MG63 (cell line): Measurements from ENCODE around the gene LEKR1. TPM values are rescaled to one million over a fixed set of nuclear protein-coding genes. Genes with fewer than 3 reads are reported as not detected.
"Not testable (repeated sequence)": the region's sequence is repeated elsewhere in the genome, so short reads cannot be mapped to it uniquely, and the experiment has no call there.

ENCODE experiments used
- DNase-seq: peaks from one replicate; pipeline ENCODE4 v3.0.0-alpha.2; 2020
- H3K27me3 ChIP-seq: fragments of 250-450 bp; sonication (Bioruptor Pico); 2 replicates; pipeline ENCODE4 v1.5.1; 2020; ENCODE audit warnings: mild to moderate bottlenecking, moderate library complexity
- H3K36me3 ChIP-seq: fragments of 250-450 bp; sonication (Bioruptor Pico); 2 replicates; pipeline ENCODE4 v1.5.1; 2020; ENCODE audit warnings: mild to moderate bottlenecking, moderate library complexity
- H3K4me3 ChIP-seq: fragments of 250-450 bp; sonication (Bioruptor Pico); 2 replicates; pipeline ENCODE4 v1.5.1; 2020; ENCODE audit warnings: mild to moderate bottlenecking, moderate library complexity
- H3K9me3 ChIP-seq: fragments of 250-450 bp; sonication (Bioruptor Pico); 2 replicates; pipeline ENCODE4 v1.5.1; 2020; ENCODE audit warnings: mild to moderate bottlenecking, moderate library complexity
- total RNA-seq: library from RNA; depleted of rRNA; stranded (reverse); fragments of >200 nt; shearing (Covaris generic); gene quantifications from 2 replicates; pipeline ENCODE4 v1.2.3, GENCODE V29; 2014; ENCODE audit warnings: low replicate concordance

The LEKR1 gene
- total RNA-seq, 1 experiment from 2014 or later, result not detected

DNA sequence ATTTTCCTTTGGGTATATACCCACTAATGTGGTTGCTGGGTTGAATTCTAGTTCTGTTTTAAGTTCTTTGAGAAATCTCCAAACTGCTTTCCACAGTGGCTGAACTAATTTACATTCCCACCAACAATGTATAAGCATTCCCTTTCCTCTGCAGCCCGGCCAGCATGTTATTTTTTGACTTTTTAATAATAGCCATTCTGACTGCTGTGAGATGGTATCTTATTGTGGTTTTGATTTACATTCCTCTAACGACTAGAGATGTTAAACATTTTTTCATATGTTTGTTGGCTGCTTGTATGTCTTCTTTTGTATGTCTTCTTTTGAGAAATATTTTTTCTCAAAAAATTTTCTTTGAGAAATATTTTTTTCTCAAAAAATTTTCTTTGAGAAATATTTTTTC is 84.7 kb downstream of the LEKR1 start:
- H3K36me3 ChIP-seq, H3K27me3 ChIP-seq, H3K9me3 ChIP-seq, H3K4me3 ChIP-seq, DNase-seq: not testable (repeated sequence)

GRCh38 chr3:156914300-156914699 is 88.1 kb downstream of the LEKR1 start:
- H3K27me3 ChIP-seq, result not testable (repeated sequence)

GRCh38 chr3:156915372-156915771 is 89.2 kb downstream of the LEKR1 start:
- Histone ChIP-seq H3K36me3 (no peaks in the 10 kb centered on the region), H3K9me3 (no peaks in the 10 kb centered on the region), H3K27me3 (no peaks in the 10 kb centered on the region), H3K4me3 (no peak overlapping the region)
- DNase-seq, result no peak

More at GRCh38 chr3:156914300-156914699, 88.1 kb downstream of the LEKR1 start:
- H3K9me3 ChIP-seq, H3K36me3 ChIP-seq, H3K4me3 ChIP-seq, DNase-seq: not testable (repeated sequence)

DNA sequence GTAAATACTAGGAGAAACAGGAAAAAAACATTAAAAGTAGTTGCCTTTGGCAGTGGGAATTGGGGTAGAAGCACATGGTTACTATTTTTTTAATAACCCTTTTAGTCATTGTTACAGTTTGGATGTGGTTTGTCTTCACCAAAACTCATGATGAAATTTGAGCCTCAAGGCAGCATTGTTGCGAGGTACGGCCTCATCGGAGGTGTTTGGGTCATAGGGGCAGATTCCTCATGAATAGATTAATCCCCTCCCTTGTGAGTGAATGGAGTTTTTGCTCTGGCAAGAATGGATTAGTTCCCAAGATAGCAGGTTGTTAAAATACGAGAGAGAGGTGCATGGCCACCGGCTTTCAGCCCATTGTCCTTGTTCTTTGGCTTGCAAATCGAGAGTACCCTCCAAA is 92.6 kb downstream of the LEKR1 start:
- DNase-seq, result no peak
- no peaks in the 10 kb centered on the region for H3K36me3 ChIP-seq
- H3K27me3 ChIP-seq, result no peaks in the 10 kb centered on the region
- H3K4me3 ChIP-seq, result no peak overlapping the region
- no peaks in the 10 kb centered on the region for H3K9me3 ChIP-seq

DNA sequence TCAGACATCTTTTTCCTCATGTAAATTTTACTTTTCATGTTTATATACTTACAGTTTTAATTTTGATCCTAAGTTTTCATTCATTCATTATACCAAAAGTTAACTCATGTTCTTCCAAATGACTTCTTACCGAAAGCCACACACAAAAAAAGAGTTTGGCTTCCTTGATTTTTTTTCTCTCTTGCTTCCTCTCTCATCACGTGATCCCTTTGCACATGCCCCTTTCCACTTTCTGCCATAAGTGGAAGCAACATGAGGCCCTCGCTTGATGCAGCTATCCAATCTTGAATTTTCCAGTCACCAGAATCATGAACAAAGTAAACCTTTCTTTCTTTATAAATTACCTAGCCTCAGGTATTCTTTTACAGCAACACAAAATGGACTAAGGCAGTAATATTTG is 93.7 kb downstream of the LEKR1 start:
- no peak overlapping the region for H3K4me3 ChIP-seq
- H3K27me3 ChIP-seq, result no peaks in the 10 kb centered on the region
- DNase-seq, result no peak
- no peaks in the 10 kb centered on the region for H3K36me3 ChIP-seq
- H3K9me3 ChIP-seq, result no peaks in the 10 kb centered on the region

DNA sequence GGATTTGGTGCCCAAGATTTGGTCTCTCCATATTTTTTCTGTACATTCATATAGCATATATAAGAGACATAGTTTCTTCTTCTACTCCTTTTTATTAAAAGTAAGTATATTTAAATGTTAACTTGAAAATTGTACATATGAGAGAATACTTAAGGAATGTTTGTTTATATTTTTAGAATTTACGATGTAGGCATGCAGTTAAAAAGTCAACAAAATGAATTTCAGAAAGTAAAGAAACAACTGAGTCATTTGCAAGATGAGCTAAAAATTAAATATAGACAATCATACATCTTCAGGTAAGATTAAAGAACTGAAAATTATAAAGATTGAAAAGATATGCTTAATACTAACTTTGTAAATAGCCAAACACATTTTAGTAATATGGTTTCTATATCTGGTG is 94.2 kb downstream of the LEKR1 start:
- no peaks in the 10 kb centered on the region for H3K27me3 ChIP-seq
- no peak overlapping the region for H3K4me3 ChIP-seq
- H3K36me3 ChIP-seq, result no peaks in the 10 kb centered on the region
- DNase-seq, result no peak
- no peaks in the 10 kb centered on the region for H3K9me3 ChIP-seq

DNA sequence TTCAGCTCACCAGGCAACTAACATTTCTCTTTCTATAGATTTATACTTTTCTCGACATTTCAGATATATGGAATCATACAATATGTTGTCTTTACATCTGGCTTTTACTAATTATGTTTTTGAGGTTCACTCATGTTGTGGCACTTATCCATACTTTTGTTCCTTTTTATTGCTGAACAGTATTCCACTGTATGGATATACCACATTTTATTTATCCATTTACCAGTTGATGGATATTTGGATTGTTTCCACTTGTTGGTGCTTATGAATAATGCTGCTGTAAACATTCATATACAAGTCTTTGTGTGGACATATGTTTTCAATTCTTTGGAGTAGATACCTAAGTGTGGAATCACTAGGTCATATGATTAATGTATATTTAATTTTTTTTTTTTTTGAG is 97.2 kb downstream of the LEKR1 start:
- H3K9me3 ChIP-seq, result no peaks in the 10 kb centered on the region
- no peaks in the 10 kb centered on the region for H3K36me3 ChIP-seq
- no peak for DNase-seq

GRCh38 chr3:156938724-156939123 is 112.6 kb downstream of the LEKR1 start:
- no peaks in the 10 kb centered on the region for H3K27me3 ChIP-seq
- H3K36me3 ChIP-seq, result no peaks in the 10 kb centered on the region
- no peaks in the 10 kb centered on the region for H3K9me3 ChIP-seq
- no peak for DNase-seq
- H3K4me3 ChIP-seq, result no peak overlapping the region

More for the DNA sequence above, 97.2 kb downstream of the LEKR1 start:
- H3K27me3 ChIP-seq, result no peaks in the 10 kb centered on the region
- no peak overlapping the region for H3K4me3 ChIP-seq

GRCh38 chr3:156939315-156939714 is 113.2 kb downstream of the LEKR1 start:
- Histone ChIP-seq H3K4me3 (no peak overlapping the region), H3K36me3 (no peaks in the 10 kb centered on the region)
- no peak for DNase-seq

GRCh38 chr3:156941311-156941710 is 115.2 kb downstream of the LEKR1 start:
- no peak overlapping the region for H3K4me3 ChIP-seq
- H3K9me3 ChIP-seq, result no peaks in the 10 kb centered on the region
- DNase-seq, result no peak
- no peaks in the 10 kb centered on the region for H3K36me3 ChIP-seq
- H3K27me3 ChIP-seq, result no peaks in the 10 kb centered on the region

More at GRCh38 chr3:156939315-156939714, 113.2 kb downstream of the LEKR1 start:
- H3K27me3 ChIP-seq, result no peaks in the 10 kb centered on the region
- no peaks in the 10 kb centered on the region for H3K9me3 ChIP-seq

DNA sequence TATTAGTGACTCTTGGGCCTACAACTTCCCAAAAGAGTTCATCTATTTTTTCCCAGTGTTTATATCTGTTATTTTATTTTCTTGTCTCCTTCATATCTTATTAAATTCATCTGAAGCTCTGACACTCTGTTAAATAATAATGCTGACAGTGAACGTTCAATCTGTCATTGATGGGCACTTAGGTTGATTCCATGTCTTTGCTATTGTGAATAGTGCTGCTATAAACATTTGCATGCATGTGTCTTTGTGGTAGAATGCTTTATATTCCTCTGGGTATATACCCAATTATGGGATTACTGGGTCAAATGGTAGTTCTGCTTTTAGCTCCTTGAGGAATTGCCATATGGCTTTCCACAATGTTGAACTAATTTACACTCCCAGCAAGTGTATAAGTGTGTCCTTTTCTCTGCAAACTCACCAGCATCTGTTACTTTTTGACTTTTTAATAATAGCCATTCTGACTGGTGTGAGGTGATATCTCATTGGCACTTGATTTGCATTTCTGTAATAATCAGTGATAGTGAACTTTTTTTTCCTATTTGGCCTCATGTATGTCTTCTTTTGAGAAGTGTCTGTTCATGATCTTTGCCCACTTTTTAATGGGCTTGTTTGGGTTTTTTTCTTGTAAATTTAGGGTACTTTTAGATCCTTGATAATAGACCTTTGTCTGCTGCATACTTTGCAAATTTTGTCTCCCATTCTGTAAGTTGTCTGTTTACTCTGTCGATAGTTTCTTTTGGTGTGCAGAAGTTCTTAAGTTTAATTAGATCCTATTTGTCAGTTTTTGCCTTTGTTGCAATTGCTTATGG is 122.5 kb downstream of the LEKR1 start:
- H3K4me3 ChIP-seq, result no peak overlapping the region
- H3K27me3 ChIP-seq, result no peaks in the 10 kb centered on the region
- H3K36me3 ChIP-seq, result no peaks in the 10 kb centered on the region
- DNase-seq, result no peak
- H3K9me3 ChIP-seq, result no peaks in the 10 kb centered on the region

DNA sequence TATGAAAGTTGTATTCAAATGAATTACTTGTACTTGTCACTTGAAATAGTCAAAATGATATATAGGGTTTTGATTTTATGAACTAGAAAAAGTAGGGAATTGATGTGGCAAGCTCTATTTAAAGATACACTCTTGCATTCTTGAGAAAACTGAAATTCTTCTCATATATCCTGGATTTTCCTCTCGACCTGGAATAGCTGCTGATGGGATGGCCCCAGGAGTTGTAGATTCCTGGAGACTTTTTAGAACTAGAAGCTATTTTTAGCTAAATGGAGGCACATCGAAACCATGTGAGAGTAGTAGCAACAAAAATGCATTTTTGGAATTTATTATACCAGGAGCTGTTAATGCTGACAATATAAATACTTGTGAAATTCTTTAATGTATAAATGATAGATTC is 125.9 kb downstream of the LEKR1 start:
- Histone ChIP-seq H3K27me3 (no peaks in the 10 kb centered on the region), H3K4me3 (no peak overlapping the region), H3K9me3 (no peaks in the 10 kb centered on the region), H3K36me3 (no peaks in the 10 kb centered on the region)
- DNase-seq, result no peak

DNA sequence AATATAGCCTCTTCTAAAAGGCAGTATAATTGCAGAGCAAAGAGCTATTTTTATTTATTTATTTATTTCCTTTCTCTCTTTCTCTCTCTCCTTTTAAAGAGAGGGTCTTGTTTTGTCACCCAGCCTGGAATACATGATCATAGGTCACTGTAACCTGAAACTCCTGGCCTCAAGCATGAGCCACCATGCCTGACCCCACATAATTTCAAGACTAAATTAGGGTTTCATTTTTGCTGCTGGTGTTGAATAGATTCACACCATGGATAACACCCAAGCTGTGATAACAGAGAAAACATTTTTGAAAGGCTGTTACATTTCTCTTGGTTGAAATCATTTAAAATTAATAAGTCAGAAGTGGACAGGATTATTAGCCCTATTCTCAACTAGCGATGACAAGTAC is 131.6 kb downstream of the LEKR1 start:
- no peaks in the 10 kb centered on the region for H3K9me3 ChIP-seq
- H3K27me3 ChIP-seq, result no peaks in the 10 kb centered on the region
- H3K4me3 ChIP-seq, result no peak overlapping the region
- no peaks in the 10 kb centered on the region for H3K36me3 ChIP-seq
- no peak for DNase-seq

- Histone ChIP-seq H3K9me3 (no peaks in the 10 kb centered on the region), H3K4me3 (no peak overlapping the region), H3K36me3 (no peaks in the 10 kb centered on the region), H3K27me3 (no peaks in the 10 kb centered on the region)
- DNase-seq, result no peak
Observed at GRCh38 chr3:156963096-156963495, 136.9 kb downstream of the LEKR1 start.

- H3K36me3 ChIP-seq, result no peaks in the 10 kb centered on the region
- no peaks in the 10 kb centered on the region for H3K9me3 ChIP-seq
- no peak for DNase-seq
- no peak overlapping the region for H3K4me3 ChIP-seq
- H3K27me3 ChIP-seq, result no peaks in the 10 kb centered on the region
Observed at GRCh38 chr3:156964577-156964976, 138.4 kb downstream of the LEKR1 start.

DNA sequence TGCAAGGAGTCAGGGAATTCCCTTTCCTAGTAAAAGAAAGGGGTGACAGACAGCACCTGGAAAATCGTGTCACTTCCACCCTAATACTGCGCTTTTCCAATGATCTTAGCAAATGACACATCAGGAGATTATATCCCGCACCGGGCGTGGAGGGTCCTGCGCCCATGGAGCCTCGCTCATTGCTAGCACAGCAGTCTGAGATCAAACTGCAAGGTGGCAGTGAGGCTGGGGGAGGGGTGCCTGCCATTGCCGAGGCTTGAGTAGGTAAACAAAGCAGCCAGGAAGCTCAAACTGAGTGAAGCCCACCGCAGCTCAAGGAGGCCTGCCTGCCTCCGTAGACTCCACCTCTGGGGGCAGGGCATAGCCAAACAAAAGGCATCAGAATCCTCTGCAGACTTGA is 140.2 kb downstream of the LEKR1 start:
- H3K4me3 ChIP-seq, H3K27me3 ChIP-seq, H3K9me3 ChIP-seq, DNase-seq, H3K36me3 ChIP-seq: not testable (repeated sequence)

GRCh38 chr3:156973954-156974353 is 147.8 kb downstream of the LEKR1 start:
- H3K36me3 ChIP-seq, result no peaks in the 10 kb centered on the region
- DNase-seq, result no peak
- no peaks in the 10 kb centered on the region for H3K9me3 ChIP-seq
- H3K27me3 ChIP-seq, result no peaks in the 10 kb centered on the region
- H3K4me3 ChIP-seq, result no peak overlapping the region

DNA sequence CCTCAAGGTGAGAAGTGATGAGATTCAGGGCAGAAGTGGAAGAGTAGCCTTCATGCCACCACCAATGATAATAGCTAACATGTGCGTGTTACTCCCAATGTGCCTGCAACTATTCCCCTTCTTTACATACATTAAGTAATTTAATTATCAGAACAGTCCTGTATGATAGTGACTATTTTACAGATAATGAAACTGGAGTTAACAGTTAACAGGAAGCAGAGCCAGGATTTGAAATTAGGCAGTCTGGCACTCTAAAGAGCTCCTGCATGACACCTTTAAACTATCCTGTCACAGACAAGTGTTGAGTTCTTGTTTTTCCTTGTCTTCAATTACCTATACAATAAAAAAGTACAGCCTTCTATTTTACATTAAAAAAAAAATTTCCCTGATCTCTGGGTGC is 148.8 kb downstream of the LEKR1 start:
- no peaks in the 10 kb centered on the region for H3K27me3 ChIP-seq
- H3K9me3 ChIP-seq, result no peaks in the 10 kb centered on the region
- H3K4me3 ChIP-seq, result no peak overlapping the region
- DNase-seq, result no peak
- no peaks in the 10 kb centered on the region for H3K36me3 ChIP-seq
